Chondrocyte (in vitro differentiated cells): ENCODE measurements around the gene EXOC6. TPM values are rescaled to one million over a fixed set of nuclear protein-coding genes. Genes with fewer than 3 reads are reported as not detected.

Experiments used
- DNase-seq: peaks from one replicate; pipeline ENCODE4 v3.0.0; 2021; ENCODE audit warnings: mixed read lengths, low spot score
- H3K27ac Mint-ChIP-seq: one replicate; pipeline ENCODE4 v1.8.0; 2021; ENCODE audit warnings: mild to moderate bottlenecking, moderate library complexity, mixed read lengths; ENCODE audit not compliant: unreplicated experiment
- H3K27me3 Mint-ChIP-seq: 2 replicates; pipeline ENCODE4 v1.8.0; 2021; ENCODE audit warnings: low read depth, mixed read lengths
- H3K36me3 Mint-ChIP-seq: 2 replicates; pipeline ENCODE4 v1.8.0; 2021; ENCODE audit warnings: low read depth, mixed read lengths
- H3K4me1 Mint-ChIP-seq: 2 replicates; pipeline ENCODE4 v1.8.0; 2021; ENCODE audit warnings: low read depth, mild to moderate bottlenecking, mixed read lengths
- H3K4me3 Mint-ChIP-seq: one replicate; pipeline ENCODE4 v1.8.0; 2021; ENCODE audit warnings: mild to moderate bottlenecking, moderate library complexity, mixed read lengths; ENCODE audit not compliant: unreplicated experiment
- H3K9me3 Mint-ChIP-seq: 2 replicates; pipeline ENCODE4 v1.8.0; 2021; ENCODE audit warnings: low read depth, mixed read lengths
- total RNA-seq: library from RNA; stranded (reverse); gene quantifications from 3 replicates; pipeline ENCODE4 v1.2.1, GENCODE V29; 2021
- TF ChIP-seq, protein P1 (sequence below): fragments of 200-600 bp; sonication (generic); IDR thresholded peaks from 2 replicates; pipeline ENCODE4 v1.5.0; 2021; ENCODE audit warnings: antibody characterized with exemption, mild to moderate bottlenecking, moderate library complexity

EXOC6 gene
- total RNA-seq, 1 donor from 2014 or later: 7.2 TPM

DNA sequence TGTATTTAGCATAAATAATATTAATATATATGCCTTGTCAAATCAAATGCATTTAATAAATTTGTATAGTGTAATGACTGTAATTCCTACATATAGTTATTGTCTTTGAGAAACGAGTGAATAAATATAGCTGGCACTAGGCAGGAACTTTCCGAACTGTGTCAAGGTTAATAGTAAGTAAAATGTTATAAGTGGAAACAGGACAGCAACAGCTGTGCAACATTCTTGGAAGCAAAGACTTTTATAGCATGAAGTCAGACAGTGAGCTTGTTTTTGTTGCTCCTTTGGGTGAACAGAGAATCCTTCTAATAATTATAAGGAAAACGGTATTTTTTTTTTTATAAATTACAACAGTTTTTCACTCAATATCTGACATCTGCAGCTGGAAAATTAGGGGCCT, 14.0 kb upstream of the EXOC6 start:
- H3K27ac Mint-ChIP-seq: peak overlapping the region; percentile 19
- no peak for DNase-seq
- H3K36me3 Mint-ChIP-seq: no peaks in the 10 kb centered on the region
- H3K9me3 Mint-ChIP-seq: no peaks in the 10 kb centered on the region
- no peak overlapping the region for H3K4me3 Mint-ChIP-seq
- TF ChIP-seq, protein P1, sequence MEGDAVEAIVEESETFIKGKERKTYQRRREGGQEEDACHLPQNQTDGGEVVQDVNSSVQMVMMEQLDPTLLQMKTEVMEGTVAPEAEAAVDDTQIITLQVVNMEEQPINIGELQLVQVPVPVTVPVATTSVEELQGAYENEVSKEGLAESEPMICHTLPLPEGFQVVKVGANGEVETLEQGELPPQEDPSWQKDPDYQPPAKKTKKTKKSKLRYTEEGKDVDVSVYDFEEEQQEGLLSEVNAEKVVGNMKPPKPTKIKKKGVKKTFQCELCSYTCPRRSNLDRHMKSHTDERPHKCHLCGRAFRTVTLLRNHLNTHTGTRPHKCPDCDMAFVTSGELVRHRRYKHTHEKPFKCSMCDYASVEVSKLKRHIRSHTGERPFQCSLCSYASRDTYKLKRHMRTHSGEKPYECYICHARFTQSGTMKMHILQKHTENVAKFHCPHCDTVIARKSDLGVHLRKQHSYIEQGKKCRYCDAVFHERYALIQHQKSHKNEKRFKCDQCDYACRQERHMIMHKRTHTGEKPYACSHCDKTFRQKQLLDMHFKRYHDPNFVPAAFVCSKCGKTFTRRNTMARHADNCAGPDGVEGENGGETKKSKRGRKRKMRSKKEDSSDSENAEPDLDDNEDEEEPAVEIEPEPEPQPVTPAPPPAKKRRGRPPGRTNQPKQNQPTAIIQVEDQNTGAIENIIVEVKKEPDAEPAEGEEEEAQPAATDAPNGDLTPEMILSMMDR: no peak
- H3K27me3 Mint-ChIP-seq: no peaks in the 10 kb centered on the region
- peaks cover 36% of the 10 kb centered on the region for H3K4me1 Mint-ChIP-seq

DNA sequence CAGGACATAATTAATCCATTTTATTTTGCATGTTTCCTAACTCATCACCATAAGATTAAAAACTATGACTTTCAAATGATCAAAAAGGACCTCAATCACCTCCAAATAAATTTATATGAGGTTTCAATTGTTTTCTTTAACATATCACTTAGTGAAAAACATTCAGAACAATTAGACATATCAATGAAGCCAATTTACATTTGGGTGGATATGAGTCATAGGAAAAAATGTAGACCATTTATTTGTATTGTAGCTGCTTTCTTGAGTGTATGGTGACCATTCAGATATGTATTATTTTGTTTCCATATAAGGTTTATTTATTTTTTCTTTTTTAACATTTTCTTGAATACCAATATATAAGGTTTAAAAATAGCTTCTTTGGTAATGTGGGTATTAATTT, 13.3 kb upstream of the EXOC6 start:
- no peaks in the 10 kb centered on the region for H3K27me3 Mint-ChIP-seq
- H3K9me3 Mint-ChIP-seq: no peaks in the 10 kb centered on the region
- H3K36me3 Mint-ChIP-seq: no peaks in the 10 kb centered on the region
- H3K27ac Mint-ChIP-seq: peak overlapping the region; percentile 79
- H3K4me3 Mint-ChIP-seq: no peak overlapping the region
- DNase-seq: no peak
- TF ChIP-seq, protein P1: no peak
- peaks cover 41% of the 10 kb centered on the region for H3K4me1 Mint-ChIP-seq

DNA sequence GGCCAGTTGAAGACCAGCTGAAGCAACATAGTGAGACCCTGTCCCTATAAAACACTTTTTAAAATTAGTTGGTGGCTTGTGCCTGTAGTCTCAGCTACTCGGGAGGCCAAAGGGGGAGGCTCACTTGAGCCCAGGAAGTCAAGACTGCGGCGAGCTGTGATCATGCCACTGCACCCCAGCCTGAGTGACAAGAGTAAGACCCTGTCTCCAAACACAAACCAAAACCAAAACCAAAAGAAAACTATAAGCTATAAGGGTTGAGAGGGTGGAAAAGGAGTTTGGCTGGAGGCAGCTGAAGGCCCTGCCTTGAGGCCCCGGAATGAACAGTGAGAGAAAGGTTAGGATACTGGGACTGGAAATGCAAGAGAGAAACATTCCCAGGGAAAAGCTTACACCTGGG, 10.9 kb upstream of the EXOC6 start:
- Mint-ChIP-seq H3K27me3 (no peaks in the 10 kb centered on the region), H3K4me1 (peaks cover 41% of the 10 kb centered on the region), H3K36me3 (no peaks in the 10 kb centered on the region), H3K27ac (no peak overlapping the region), H3K9me3 (no peaks in the 10 kb centered on the region), H3K4me3 (no peak overlapping the region)
- TF ChIP-seq, protein P1: no peak
- DNase-seq: no peak

- no peaks in the 10 kb centered on the region for H3K9me3 Mint-ChIP-seq
- H3K27me3 Mint-ChIP-seq: no peaks in the 10 kb centered on the region
- TF ChIP-seq, protein P1: peak; percentile 66
- no peak for DNase-seq
- H3K4me3 Mint-ChIP-seq: no peak overlapping the region
- H3K36me3 Mint-ChIP-seq: no peaks in the 10 kb centered on the region
- H3K27ac Mint-ChIP-seq: peak overlapping the region; percentile 79
- H3K4me1 Mint-ChIP-seq: peaks cover 33% of the 10 kb centered on the region
These were observed 8.9 kb upstream of the EXOC6 start for GRCh38 chr10:92839191-92840085.

- DNase-seq: no peak
- H3K27me3 Mint-ChIP-seq: no peaks in the 10 kb centered on the region
- TF ChIP-seq, protein P1: no peak
- peaks cover 5% of the 10 kb centered on the region for H3K9me3 Mint-ChIP-seq
- no peak overlapping the region for H3K27ac Mint-ChIP-seq
- no peak overlapping the region for H3K4me3 Mint-ChIP-seq
- H3K36me3 Mint-ChIP-seq: no peaks in the 10 kb centered on the region
- peaks cover 20% of the 10 kb centered on the region for H3K4me1 Mint-ChIP-seq
These were observed 3.6 kb upstream of the EXOC6 start for GRCh38 chr10:92844746-92845145.
